GM23338 (cell line): ENCODE results near the gene PTPRN2. TPM values are rescaled to one million over a fixed set of nuclear protein-coding genes. Genes with fewer than 3 reads are reported as not detected.

Experiments used
- ATAC-seq: fragments of 200-7000 bp; cut with Tn5 transposase; 3 replicates; pipeline ENCODE4 v1.9.1; 2020
- DNase-seq: peaks from one replicate; pipeline ENCODE4 v3.0.0-alpha.2; 2015; ENCODE audit warnings: low spot score
- H2AFZ ChIP-seq: fragments of 200-600 bp; sonication (generic); 2 replicates; pipeline ENCODE4 v1.8.0; 2016; ENCODE audit warnings: antibody characterized with exemption, mild to moderate bottlenecking, moderate library complexity
- H3F3A ChIP-seq: fragments of 200-600 bp; sonication (generic); replicated peaks from 2 replicates; pipeline ENCODE4 v1.8.0; 2017; ENCODE audit warnings: antibody characterized with exemption, mixed run types, low read depth
- H3K27ac ChIP-seq: fragments of 200-600 bp; sonication (generic); 2 replicates; pipeline ENCODE4 v1.6.1; 2016; ENCODE audit warnings: low read depth
- H3K27me3 ChIP-seq: fragments of 200-600 bp; sonication (generic); 2 replicates; pipeline ENCODE4 v1.8.0; 2016; ENCODE audit warnings: mild to moderate bottlenecking, mixed run types, moderate library complexity; ENCODE audit not compliant: insufficient read depth
- H3K36me3 ChIP-seq: fragments of 200-600 bp; sonication (generic); 2 replicates; pipeline ENCODE4 v1.8.0; 2016; ENCODE audit warnings: mild to moderate bottlenecking; ENCODE audit not compliant: insufficient read depth
- H3K4me1 ChIP-seq: fragments of 200-600 bp; sonication (generic); 2 replicates; pipeline ENCODE4 v1.8.0; 2016; ENCODE audit warnings: mild to moderate bottlenecking, moderate library complexity; ENCODE audit not compliant: insufficient read depth
- H3K4me2 ChIP-seq: fragments of 200-600 bp; sonication (generic); 2 replicates; pipeline ENCODE4 v1.7.1; 2017; ENCODE audit warnings: mixed run types
- H3K4me3 ChIP-seq: fragments of 200-600 bp; sonication (generic); 2 replicates; pipeline ENCODE4 v1.6.1; 2016; ENCODE audit warnings: mixed run types
- H3K79me2 ChIP-seq: fragments of 200-600 bp; sonication (generic); replicated peaks from 2 replicates; pipeline ENCODE4 v1.8.0; 2017; ENCODE audit warnings: mild to moderate bottlenecking; ENCODE audit not compliant: insufficient read depth
- H3K9me2 ChIP-seq: fragments of 200-600 bp; sonication (generic); 2 replicates; pipeline ENCODE4 v1.8.0; 2017; ENCODE audit not compliant: insufficient read depth
- H4K20me1 ChIP-seq: fragments of 200-600 bp; sonication (generic); replicated peaks from 2 replicates; pipeline ENCODE4 v1.8.0; 2017; ENCODE audit warnings: mild to moderate bottlenecking; ENCODE audit not compliant: insufficient read depth
- H3K27ac Mint-ChIP-seq: 2 replicates; pipeline ENCODE4 v1.8.0; 2020; ENCODE audit warnings: inconsistent platforms, mild to moderate bottlenecking, moderate library complexity, mixed read lengths
- H3K27me3 Mint-ChIP-seq: 3 replicates; pipeline ENCODE4 v1.8.0; 2022; ENCODE audit warnings: low read depth, mild to moderate bottlenecking, moderate library complexity, mixed read lengths, inconsistent platforms; ENCODE audit not compliant: insufficient read depth, poor library complexity
- H3K36me3 Mint-ChIP-seq: 3 replicates; pipeline ENCODE4 v1.8.0; 2021; ENCODE audit warnings: low read depth, mild to moderate bottlenecking, inconsistent platforms, moderate library complexity, mixed read lengths
- H3K4me1 Mint-ChIP-seq: 3 replicates; pipeline ENCODE4 v1.8.0; 2020; ENCODE audit warnings: mild to moderate bottlenecking, inconsistent platforms, mixed read lengths
- H3K4me3 Mint-ChIP-seq: 3 replicates; pipeline ENCODE4 v1.8.0; 2021; ENCODE audit warnings: moderate library complexity, mild to moderate bottlenecking, inconsistent platforms, mixed read lengths
- H3K9me3 Mint-ChIP-seq: 3 replicates; pipeline ENCODE4 v1.8.0; 2020; ENCODE audit warnings: moderate library complexity, mild to moderate bottlenecking, inconsistent platforms, mixed read lengths
- CREB1 ChIP-seq: fragments of 250-450 bp; sonication (Bioruptor Pico); IDR thresholded peaks from 2 replicates; pipeline ENCODE4 v1.5.0; 2020; ENCODE audit warnings: low read depth, mild to moderate bottlenecking, moderate library complexity
- EZH2 ChIP-seq: fragments of 200-600 bp; sonication (generic); IDR thresholded peaks from one replicate; pipeline ENCODE4 v1.8.0; 2017; ENCODE audit warnings: antibody characterized with exemption, mild to moderate bottlenecking, low read depth; ENCODE audit not compliant: unreplicated experiment
- EZH2phosphoT487 ChIP-seq: fragments of 200-600 bp; sonication (generic); IDR thresholded peaks from one replicate; pipeline ENCODE4 v1.8.1; 2018; ENCODE audit warnings: antibody characterized with exemption; ENCODE audit not compliant: unreplicated experiment
- JUNB ChIP-seq: IDR thresholded peaks from one replicate; pipeline ENCODE4 v1.6.1; 2016; ENCODE audit warnings: antibody characterized with exemption; ENCODE audit not compliant: unreplicated experiment
- NANOG ChIP-seq: IDR thresholded peaks from 2 replicates; pipeline ENCODE4 v1.6.1; 2016; ENCODE audit warnings: antibody characterized with exemption, borderline replicate concordance
- POLR2AphosphoS5 ChIP-seq: IDR thresholded peaks from 2 replicates; pipeline ENCODE4 v1.6.1; 2016; ENCODE audit warnings: antibody characterized with exemption, low read depth
- ZNF114 ChIP-seq: fragments of 250-450 bp; sonication (Bioruptor Pico); IDR thresholded peaks from 2 replicates; pipeline ENCODE4 v1.5.0; 2020; ENCODE audit warnings: mild to moderate bottlenecking, moderate library complexity
- ZNF331 ChIP-seq: fragments of 250-450 bp; sonication (Bioruptor Pico); IDR thresholded peaks from 2 replicates; pipeline ENCODE4 v1.5.0; 2020; ENCODE audit warnings: low read depth, mild to moderate bottlenecking, moderate library complexity
- ZNF462 ChIP-seq: fragments of 250-450 bp; sonication (Bioruptor Pico); IDR thresholded peaks from 2 replicates; pipeline ENCODE4 v1.5.0; 2020; ENCODE audit warnings: mild to moderate bottlenecking, moderate library complexity
- polyA plus RNA-seq: library from polyadenylated mRNA; unstranded; fragments of >200 nt; fragmentation: Nextera tagmentation; extraction: Ambion mirVana; gene quantifications from 2 replicates; pipeline ENCODE4 v1.2.1, GENCODE V29; 2016
- total RNA-seq: library from RNA; depleted of rRNA; stranded (reverse); fragments of >200 nt; shearing (Covaris generic); gene quantifications from 2 replicates; pipeline ENCODE4 v1.2.3, GENCODE V29; 2014
- TF ChIP-seq, protein P1 (sequence below), 2 experiments: fragments of 200-600 bp in 1 of 2; sonication (generic) in 1 of 2; conservative IDR thresholded peaks; 2 replicates each; pipeline versions ENCODE4 v1.5.1 to v1.6.1; 2016 to 2017; ENCODE audit warnings: antibody characterized with exemption in 2 of 2, low read depth in 2 of 2, mild to moderate bottlenecking in 2 of 2, moderate library complexity in 1 of 2
- TF ChIP-seq, protein P2 (sequence below): IDR thresholded peaks from 2 replicates; pipeline ENCODE4 v1.6.1; 2016; ENCODE audit warnings: antibody characterized with exemption

The PTPRN2 gene
- total and polyA plus RNA-seq, 2 experiments from 2014 or later: 0.87 to 4.0 TPM

DNA sequence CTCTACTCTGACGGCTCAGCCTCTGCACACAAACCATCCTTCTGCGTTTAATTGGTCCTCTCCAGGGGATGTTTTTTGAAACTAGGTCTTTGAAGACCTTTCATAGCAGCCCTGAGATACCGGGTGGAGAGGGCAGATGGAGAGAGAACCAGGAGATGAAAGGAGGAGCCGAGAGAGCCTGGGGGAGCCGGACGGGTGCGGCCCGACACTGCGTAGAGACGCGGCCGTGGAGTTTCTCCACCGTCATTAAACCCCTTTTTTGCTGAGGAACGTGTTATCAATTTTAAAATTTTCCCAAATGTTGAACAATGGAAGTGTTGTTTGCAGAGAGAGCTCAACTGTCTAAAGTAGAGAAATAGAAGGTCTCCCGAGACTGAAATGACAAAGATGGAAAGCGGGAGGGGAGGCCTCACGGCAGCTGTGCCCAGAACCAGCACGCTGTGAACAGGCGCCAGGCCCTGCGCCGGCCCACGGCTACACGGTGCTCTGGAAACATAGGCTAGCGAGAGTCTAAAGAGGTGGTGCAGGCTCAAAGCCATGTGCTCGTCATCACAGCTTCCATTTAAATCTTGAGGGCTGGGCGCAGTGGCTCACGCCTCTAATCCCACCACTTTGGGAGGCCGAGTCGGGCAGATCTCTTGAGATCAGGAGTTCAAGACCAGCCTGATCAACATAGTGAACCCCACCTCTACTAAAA is 307.0 kb downstream of the PTPRN2 start:
- Histone ChIP-seq H3K36me3 (no peaks in the 10 kb centered on the region), H3K9me2 (no peaks in the 10 kb centered on the region), H3K27me3 (no peaks in the 10 kb centered on the region), H3K4me2 (no peak overlapping the region), H3K27ac (no peak overlapping the region), H4K20me1 (no peaks in the 10 kb centered on the region), H2AFZ (no peak overlapping the region), H3F3A (no peaks in the 10 kb centered on the region), H3K4me1 (no peaks in the 10 kb centered on the region), H3K79me2 (no peaks in the 10 kb centered on the region), H3K4me3 (no peak overlapping the region)
- H3K27me3 Mint-ChIP-seq: peaks cover 5% of the 10 kb centered on the region
- ATAC-seq (no peak), DNase-seq (no peak)
- no peak overlapping the region for H3K4me3 Mint-ChIP-seq
- H3K27ac Mint-ChIP-seq: no peak overlapping the region
- TF ChIP-seq CREB1 (CRISPR knock-in tag) (no peak), ZNF114 (CRISPR knock-in tag) (no peak), ZNF331 (CRISPR knock-in tag) (no peak), EZH2 (no peak), POLR2AphosphoS5 (no peak), ZNF462 (CRISPR knock-in tag) (no peak), JUNB (no peak), EZH2phosphoT487 (no peak), NANOG (no peak)
- TF ChIP-seq, protein P1, sequence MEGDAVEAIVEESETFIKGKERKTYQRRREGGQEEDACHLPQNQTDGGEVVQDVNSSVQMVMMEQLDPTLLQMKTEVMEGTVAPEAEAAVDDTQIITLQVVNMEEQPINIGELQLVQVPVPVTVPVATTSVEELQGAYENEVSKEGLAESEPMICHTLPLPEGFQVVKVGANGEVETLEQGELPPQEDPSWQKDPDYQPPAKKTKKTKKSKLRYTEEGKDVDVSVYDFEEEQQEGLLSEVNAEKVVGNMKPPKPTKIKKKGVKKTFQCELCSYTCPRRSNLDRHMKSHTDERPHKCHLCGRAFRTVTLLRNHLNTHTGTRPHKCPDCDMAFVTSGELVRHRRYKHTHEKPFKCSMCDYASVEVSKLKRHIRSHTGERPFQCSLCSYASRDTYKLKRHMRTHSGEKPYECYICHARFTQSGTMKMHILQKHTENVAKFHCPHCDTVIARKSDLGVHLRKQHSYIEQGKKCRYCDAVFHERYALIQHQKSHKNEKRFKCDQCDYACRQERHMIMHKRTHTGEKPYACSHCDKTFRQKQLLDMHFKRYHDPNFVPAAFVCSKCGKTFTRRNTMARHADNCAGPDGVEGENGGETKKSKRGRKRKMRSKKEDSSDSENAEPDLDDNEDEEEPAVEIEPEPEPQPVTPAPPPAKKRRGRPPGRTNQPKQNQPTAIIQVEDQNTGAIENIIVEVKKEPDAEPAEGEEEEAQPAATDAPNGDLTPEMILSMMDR (conservative IDR thresholded peaks at IDR 0.05; ENCODE audit: low read depth in 2 of 2): no peak
- TF ChIP-seq, protein P2, sequence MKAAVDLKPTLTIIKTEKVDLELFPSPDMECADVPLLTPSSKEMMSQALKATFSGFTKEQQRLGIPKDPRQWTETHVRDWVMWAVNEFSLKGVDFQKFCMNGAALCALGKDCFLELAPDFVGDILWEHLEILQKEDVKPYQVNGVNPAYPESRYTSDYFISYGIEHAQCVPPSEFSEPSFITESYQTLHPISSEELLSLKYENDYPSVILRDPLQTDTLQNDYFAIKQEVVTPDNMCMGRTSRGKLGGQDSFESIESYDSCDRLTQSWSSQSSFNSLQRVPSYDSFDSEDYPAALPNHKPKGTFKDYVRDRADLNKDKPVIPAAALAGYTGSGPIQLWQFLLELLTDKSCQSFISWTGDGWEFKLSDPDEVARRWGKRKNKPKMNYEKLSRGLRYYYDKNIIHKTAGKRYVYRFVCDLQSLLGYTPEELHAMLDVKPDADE: no peak
- H3K36me3 Mint-ChIP-seq: peaks cover 48% of the 10 kb centered on the region
- peaks cover 100% of the 10 kb centered on the region for H3K9me3 Mint-ChIP-seq
- H3K4me1 Mint-ChIP-seq: no peaks in the 10 kb centered on the region
